ENCODE measurements around the gene MKI67.
A peak's percentile ranks its signal among the peaks of the same experiment; 100 is the strongest.

Gene MKI67

DNA sequence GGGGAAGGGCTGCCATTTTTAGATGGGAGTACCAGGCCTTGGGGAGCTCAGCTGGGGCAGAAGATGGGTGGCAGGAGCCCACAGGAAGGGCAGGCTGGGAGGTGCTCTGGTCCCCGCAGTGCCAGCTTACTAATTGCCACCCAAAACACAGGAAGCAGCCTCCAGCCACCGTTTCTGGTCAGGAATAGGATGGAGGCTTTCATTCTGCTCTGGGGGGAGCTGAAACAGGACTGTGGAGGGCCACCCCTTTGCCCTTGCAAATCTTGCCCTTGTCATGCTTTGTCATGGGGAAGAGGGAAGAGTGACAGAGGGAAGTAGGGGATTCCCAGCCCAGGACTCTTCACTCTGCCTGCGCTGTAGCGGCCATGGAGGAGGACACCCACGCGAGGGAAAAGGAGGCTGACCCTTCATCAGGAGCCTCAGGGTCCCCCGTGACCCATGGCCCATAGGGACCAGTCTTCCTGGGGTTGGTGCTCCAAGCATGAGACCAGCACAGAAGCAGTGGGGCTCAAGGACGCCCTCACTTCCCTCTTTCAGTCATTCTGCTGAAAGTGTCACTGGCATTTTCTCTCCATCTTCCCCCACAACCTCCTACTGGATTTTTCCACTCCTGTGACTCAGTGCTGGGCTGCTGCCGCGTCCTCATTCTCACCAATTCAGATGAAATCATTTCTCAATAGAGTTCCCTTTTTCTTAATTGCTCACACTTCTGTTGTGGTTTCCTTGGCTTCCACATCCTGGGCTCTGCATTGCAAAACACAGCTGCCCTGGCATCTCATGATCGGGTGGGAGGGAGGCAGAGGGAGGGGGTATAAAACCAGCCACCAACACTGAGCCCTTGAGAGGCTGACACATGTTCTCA lies 61.9 kb downstream of the MKI67 start:
- peak; percentile 88 for DNase-seq

DNA sequence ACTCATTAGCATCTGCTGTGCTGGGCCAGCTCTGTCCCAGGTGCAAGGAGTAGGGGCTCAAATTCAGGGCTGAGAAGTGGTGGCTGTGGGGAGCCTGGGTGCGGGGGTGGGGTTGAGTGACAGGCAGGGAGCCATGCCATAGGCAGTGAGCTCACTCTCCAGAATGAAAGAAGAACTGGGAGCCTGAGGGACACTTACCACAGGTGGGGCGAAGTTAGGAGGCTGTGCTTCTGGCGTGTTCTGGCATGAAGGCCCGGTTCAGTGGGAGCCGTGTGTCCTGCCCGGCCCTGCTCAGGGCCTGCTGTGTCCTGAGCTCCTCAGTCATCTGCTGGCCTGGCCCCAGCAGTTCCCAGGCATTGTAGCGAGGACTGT lies 62.5 kb downstream of the MKI67 start:
- DNase-seq = peak; percentile 64

DNA sequence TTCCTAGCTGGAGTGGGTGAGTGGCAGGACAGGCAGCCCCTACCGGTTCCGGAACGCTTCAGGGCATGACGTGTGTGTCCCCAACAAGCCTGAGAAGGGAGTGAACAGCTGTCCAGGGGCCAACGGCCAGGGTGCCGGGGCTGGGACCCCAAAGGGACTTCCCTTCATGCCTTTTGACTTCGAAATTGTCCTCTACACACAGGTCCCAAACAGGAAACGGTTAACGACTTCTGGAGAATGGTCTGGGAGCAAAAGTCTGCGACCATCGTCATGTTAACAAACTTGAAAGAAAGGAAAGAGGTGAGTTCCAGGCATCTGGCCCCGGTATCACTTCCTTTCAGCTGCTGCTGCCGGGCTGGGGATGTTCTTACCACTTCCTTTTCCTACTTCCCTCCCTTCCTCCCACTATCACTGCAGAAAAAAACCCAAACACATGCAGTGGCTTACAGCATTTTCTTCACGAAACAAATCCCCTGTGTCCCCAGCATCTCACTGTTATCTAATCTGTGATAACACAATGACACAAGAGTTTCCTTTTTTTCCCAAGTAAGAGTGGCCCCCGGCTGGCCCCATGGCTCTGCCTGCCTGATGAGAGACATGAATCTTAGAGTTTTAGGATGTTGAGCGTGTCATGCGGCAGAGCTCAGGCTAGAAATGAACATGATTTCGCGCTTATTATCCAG lies 63.2 kb downstream of the MKI67 start:
- peak; percentile 60 for DNase-seq

DNA sequence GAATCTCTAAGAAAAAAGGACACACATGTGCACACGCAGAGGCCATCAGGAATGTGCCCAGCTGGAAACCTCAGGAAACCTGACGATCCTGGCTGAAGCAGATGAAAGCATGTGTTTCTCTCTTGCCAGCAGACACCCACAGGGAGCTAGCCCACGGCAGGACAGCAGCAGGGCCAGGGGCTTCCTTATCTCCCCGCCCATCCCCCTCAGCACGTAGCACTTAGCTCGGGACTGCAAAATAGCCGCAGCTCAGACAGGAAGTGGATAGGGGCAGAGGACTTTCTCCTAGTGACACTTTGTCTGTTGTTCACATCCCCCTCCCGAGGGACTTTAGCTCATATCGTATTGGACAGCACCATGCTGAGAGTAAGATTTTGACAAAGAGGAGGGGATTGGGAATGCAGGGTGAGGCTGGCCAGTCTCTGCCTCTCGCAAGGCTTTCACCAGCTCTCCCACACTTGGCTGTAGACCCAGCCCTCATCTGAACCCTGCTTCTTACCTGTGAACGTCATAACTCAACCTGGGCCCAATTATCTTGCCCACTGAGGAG lies 63.8 kb downstream of the MKI67 start:
- no peak for DNase-seq

DNA sequence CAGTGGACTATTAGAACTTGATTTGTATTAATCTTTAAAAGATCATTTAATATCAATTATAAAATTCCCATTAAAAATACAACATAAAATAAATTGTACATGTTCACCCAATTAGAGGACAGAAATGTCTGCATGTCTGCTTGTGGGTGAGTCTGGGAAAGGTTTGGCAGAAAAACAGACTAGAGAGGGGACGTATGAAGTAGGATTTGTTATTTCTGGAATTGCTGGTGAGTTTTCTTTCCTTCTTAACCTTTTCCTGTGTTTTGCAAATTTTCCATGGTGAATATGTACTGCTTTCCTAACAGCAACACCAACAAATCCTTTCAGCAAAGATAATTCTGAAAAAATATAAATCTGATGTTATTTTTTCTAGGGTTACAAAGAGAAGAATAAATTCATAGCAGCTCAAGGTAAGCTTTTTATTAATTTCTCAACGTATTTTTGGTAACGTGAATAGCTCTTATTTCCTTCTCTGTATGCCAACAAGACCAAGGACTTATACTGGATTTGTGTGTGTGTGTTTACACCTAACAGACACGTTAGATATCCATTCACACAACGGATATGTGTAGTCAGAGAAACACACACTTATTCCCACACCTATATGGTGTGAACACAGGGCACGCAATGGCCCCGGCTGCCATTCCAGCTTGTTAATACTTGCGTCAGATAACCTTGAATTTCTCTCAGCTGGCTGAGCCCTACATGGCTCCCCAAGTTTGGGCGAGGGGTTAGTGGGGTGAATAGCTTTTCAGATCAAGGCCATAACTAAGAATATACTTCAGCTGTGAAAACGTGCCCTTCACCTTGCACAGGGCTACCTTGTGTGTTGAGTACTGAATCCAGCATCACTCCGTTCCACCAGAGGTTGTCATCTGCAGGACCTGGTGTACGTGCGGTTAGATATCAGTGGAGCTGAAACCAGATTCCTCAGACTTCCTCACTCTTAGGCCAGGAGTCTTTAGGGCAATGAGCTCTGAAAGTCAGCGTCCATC lies 64.6 kb downstream of the MKI67 start:
- no peak for DNase-seq

DNA sequence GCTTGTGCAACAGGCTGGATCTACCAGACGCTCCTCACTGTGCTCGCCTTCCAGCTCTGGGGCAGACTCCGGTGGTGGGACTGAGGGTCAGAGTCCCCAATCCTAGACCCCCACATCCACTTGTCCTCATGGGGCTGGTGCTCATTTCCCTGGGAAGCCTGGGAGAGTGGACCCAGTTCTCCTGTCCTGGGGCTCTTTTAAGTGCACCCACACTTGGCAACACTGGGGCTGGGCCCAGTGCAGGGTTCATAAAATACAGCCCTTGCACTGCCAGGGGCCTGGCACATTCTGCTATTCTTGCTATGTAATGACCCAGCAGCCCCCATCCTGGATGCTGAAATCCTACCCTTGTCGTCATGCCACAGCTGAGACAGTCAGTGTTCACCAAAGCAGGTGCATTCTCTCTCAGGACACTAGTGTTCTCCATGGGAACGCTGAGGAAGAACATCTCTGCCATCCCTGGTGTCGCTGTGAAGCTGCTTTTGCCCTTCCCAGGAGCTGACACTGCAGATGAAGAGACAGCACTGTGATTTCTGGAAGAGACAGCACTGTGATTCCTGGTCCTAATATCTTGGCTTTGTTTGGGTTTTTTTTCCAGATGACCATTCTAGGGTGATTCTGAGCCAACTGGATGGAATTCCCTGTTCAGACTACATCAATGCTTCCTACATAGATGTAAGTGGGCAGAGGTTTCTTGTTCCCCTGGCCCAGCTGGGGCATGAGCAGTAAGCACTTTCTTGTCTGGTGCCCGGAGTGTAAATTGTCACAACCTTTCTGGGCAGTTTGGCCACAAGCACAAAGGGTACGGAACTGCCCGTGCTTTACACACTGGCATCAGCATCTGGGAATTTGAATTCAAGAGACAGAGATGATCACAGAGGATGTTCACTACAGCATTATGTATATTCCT lies 65.6 kb downstream of the MKI67 start:
- no peak for DNase-seq

DNA sequence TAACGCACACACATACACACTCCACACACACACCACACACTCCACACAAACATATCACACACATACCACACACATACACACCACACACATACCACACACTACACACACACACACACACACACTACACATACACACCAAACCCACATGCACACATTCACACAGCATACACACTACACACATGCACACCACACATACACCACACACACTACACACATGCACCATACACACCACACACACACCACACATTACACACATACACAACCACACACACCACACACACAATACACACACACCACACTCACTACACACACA lies 66.3 kb downstream of the MKI67 start:
- no peak for DNase-seq

DNA sequence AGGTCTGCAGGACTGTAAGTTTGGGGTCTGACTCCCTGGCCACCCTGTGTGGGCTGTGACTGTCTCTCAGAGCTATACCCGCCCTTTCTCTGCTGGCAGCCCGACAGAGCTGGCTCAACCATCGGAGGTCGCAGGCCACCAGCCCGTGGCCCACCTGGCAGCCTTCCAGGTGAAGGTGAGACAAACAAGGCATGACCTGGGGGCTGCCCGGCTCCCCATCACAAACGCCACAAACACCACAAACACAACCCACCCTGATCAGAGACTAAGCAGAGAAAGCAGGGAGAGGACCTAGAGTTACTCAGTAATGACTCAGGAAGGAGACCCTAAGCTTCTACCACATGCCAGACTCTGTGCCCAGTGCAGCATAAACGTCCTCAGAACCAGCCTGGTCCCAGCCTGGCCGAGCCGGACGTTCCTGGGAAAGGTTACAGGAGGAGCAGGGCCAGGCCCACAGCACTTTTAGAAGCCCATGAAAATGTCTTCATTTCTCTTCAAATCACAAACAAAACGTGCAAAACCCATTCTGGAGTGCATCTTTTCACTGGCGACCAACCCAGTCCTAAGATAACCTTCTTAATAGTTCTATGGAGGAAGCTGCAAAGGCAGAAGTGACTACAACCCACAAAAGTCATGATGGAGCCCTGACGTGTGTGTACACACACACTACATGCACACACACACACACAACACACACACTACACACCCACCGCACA lies 66.8 kb downstream of the MKI67 start:
- no peak for DNase-seq

DNA sequence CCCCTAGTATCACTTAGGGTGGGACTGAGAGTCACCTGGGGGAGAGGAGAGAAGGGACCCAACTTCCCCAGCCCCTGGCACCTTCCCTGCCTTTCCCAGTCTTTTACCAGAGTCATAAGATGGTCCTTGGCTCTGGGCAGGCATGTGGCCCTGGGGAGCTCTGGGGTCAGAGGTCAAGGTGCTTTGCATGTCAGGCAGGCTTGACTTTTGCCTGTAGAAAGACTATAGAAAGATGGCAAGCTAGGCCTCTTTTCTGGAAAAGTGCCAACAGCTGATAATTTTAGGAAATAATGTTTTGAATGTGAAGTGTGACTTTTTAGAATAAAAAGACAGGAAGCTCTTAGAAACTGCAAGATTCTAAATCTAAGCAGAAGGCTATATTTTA lies 67.5 kb downstream of the MKI67 start:
- no peak for DNase-seq

DNA sequence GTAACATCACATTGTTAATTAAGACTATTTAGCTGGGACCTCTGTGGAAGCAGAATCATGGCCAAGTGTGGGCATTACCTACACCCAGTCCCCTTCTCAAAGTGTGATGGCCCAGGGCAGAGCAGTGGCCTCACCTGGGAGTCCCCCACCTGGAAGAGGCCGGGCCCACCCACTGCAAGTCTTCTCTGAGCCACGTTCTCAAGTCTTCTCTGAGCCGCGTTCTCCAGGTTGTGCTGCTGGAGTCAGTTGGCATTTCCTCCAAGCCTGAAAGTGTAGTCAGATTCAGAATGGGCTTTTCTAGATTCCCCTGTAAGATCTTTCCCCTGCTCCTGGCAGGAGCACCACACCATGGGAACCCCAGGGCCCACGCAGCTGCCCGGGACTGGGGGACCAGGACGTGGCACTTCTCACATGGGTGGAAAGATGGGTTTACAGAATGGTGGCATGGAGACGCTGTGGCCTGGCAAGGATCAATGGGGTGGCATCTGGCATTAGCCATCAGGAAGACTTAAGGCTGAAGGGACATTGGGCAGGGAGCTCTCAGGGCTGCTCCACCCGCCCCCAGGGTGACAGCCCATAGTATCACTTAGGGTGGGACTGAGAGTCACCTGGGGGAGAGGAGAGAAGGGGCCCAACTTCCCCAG lies 68.0 kb downstream of the MKI67 start:
- DNase-seq = no peak

DNA sequence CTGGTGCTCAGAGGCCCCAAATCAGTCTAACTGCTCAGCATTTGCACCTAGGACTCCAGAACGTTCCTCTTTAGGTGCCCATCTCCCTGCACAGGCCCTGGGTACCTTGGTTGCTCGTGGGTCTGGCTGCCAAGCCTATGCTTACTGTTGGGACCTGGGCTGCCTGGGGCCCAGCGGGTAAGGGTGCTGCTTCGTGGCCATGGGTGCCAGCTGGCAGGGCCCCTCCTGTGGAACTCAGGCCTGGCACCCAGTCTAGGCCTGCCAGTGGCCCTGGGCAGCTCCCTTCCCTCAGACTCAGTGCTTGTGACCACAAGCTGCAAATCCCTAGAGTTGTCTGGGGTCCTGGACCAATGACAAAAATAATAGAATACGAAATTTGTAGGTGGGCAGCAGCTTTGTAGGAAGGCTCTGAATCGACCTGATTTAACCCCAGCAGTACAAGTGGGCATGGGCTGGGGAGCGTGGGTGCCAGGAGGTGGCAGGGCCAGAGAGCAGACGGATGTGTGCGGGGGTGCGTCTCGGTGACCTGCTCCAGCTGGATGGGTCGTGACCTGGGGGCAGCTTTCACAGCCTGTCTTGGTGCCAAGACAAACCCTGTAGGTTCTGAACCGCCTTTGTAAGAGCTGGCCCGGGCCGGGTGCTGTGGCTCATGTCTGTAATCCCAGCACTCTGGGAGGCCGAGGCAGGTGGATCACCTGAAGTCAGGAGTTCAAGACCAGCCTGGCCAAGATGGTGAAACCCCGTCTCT lies 69.7 kb downstream of the MKI67 start:
- no peak for DNase-seq

DNA sequence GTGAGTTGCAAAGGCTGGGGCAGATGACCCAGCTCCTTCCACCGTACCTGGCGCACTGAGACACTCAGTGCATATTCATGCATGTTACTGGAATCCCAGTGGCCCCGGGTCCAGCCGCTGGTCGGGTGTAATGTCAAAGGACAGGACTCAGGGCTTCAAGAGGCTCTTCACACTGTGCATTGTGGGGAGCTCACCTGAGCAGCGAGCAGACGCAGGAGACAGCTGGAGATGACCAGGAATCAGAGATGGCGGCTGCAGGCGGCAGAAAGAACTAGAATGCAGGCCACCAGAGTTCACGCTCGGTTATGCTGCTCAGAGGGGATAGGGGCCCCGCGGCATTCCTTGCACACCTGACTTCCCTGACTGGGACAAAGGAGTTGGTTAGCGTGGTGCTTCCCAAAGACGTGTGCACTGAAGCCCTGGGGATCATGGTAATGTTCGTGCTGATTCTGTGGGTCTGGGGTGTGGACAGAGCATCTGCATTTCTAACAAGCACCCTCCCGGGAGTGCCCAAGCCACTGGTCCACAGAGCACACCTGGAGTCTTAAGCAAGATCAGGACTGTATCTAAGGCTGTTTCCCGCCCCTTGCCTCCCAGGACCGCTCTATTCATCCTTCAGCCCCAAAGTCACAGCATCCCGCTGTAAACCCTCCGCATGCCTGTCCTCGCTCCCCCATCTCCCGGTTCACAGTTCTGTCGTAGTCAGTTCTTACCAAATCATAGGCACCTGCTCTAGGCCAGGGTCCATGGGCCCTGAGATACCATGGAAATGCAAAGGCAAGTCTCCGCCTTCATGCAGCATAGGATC lies 71.0 kb downstream of the MKI67 start:
- DNase-seq = no peak

DNA sequence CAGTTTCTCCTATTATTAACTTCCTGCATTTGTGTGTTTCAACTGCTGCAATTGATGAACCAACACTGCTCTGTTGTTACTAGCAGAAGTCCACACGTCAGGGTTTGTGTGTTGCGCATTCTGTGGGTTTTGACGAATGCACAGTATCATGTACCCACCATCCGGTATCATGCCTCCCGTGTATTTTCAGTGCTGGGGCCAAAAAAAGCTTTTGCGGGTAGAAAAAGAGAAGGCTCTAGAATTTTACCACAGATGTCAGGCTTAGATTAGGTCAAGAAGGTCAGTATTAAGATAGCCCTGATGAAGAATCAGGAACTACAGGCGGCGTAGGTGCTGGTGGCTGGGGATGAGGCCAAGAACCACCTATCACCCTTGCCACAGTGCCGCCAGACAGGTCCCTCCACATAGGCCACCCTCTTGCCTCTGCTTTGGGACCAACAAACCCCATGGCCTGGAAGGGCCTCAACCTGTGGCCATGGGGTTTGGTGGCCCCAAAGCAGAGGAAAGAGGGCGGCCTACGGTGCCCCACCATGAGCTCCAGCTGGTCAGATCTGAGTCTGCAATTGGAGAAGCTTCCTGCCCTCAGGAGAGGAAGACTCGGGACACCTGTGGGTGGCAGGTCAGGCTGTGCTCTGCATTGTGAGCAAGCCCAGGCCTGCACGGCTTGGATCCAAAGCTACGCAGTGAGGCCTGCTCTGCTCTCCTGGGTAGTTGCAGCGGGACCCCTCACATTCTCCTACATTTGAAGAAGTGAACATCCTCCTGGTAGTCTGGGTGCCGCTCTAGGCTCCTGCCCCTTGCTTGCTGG lies 71.9 kb downstream of the MKI67 start:
- DNase-seq = no peak

DNA sequence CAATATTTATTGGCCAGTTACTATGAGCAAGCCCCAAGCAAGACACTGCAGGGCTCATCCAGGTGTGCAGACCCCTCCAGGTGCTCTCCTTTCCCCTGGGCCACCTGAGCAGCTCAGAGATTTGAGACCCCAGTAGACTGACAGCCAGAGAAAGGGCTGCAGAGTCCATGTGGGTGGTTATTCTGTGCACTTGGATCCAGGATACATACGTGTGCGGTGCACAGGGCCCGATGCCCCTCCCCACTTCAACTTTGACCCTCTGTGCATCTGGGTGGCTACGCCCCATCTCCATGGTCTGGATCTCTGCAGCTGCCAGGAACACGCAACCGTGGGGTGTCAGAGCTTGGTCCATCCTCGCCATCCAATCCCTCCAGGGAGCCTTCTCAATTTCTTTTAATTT lies 72.9 kb downstream of the MKI67 start:
- no peak for DNase-seq

DNA sequence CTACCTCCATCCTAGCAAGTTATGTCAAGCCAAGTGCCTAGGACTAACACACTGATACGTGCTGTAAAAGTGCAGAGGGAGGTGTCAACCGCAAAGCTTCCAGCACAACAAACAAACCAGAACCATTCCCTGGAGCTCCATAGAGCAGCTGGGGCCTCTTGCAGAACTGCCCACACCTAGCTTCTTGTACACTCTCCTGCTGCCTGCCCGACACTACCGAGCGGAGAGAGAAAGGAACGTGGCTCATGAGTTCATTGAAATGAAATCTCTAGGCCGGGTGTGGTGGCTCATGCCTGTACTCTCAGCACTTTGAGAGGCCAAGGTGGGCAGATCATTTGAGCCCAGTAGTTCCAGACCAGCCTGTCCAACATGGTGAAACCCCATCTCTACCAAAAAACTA lies 73.5 kb downstream of the MKI67 start:
- DNase-seq = no peak

DNA sequence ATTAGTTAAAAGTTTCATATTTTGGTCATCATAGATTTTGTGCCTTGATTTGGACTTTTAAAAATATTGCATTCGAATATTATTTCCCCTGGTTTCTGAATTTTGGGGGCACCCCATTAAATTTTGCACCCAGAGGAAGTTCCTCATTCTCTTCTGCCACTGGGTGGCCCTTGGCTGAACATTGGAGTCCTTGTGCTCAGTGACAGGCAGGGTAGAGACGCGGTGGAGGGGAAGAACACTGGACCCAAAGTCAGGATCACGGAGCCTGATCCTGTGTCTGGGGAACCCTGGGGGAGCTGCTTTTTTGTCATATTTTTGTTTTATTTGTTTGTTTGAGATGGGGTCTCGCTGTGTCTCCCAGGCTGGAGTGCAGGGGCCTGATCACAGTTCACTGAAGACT lies 74.7 kb downstream of the MKI67 start:
- DNase-seq = no peak

DNA sequence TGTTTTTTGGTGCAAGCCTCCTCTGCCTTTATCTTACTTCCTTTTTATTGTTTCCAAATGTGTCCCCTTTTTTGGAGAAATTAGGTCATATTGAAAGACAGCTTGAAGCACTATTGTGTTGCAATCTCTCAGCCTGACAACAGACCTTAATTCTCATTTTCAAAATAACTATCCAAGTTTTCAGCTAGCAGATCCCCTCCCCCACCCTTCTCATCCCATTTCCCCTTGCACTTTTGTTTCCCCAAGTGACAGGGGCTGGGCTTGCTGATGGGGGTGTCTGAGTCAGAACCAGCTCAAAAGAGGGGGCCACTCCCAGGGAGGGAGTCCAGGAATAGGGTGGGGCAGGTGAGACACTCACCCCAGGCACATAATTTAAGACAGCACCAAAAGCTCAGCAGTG lies 75.3 kb downstream of the MKI67 start:
- no peak for DNase-seq

DNA sequence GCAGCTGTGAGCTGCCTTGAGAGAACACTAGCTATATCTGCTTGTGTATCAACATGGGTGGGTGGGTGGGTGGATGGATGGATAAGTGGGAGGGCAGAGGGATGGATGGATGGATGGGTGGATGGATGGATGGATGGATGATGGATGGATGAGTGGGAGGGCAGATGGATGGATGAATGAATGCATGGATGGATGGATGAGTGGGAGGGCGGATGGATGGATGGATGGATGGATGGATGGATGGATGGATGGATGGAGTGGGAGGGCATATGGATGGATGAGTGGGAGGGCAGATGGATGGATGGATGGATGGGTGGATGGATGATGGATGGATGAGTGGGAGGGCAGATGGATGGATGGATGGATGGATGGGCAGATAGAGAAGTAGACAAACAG lies 76.1 kb downstream of the MKI67 start:
- no peak for DNase-seq
